ENCODE data around the gene IRF9. TPM values are rescaled to one million over a fixed set of nuclear protein-coding genes. Genes with fewer than 3 reads are reported as not detected.

Gene IRF9
- total and polyA plus RNA-seq, 12 donors, result 17.7 to 147 (median 36.7) TPM

DNA sequence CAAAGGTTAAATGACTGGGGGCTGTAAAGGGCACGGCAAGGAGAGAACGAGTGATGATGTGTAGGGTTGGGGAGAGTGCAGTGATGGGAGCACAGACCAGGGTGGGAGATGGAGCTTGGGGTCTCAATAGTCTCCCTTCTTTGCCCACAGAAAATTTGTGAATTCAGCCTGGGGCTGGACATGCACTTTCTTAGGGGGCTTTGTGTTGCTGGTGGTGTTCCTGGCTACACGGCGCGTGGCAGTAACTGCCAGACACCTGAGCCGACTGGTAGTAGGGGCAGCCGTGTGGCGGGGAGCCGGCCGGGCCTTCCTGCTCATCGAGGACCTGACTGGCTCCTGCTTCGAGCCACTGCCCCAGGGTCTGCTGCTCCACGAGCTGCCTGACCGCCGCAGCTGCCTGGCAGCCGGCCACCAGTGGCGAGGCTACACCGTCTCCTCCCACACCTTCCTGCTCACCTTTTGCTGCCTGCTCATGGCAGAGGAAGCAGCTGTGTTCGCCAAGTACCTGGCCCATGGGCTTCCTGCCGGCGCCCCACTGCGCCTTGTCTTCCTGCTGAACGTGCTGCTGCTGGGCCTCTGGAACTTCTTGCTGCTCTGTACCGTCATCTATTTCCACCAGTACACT is 28.9 kb upstream of the IRF9 start:
- Histone ChIP-seq H3K4me1 (peaks cover 20 to 50% (median 39%) of the 10 kb centered on the region in 9 donors), H3K9me3 (no peaks in the 10 kb centered on the region), H3K27me3 (no peaks in the 10 kb centered on the region), H3K27ac (peak overlapping the region; percentile 81 to 98 (median 94)), H3K36me3 (peaks cover 0 to 2% (median 0%) of the 10 kb centered on the region in 9 donors), H3K4me3 (peak overlapping the region; percentile 2 to 50 (median 36))
- intact Hi-C loops (cut with DNase I), result no loop called here
- WGBS, 2 donors, result 31 to 35% methylated on average over 24 of the region's 24 CpGs
- TF ChIP-seq, protein P1, sequence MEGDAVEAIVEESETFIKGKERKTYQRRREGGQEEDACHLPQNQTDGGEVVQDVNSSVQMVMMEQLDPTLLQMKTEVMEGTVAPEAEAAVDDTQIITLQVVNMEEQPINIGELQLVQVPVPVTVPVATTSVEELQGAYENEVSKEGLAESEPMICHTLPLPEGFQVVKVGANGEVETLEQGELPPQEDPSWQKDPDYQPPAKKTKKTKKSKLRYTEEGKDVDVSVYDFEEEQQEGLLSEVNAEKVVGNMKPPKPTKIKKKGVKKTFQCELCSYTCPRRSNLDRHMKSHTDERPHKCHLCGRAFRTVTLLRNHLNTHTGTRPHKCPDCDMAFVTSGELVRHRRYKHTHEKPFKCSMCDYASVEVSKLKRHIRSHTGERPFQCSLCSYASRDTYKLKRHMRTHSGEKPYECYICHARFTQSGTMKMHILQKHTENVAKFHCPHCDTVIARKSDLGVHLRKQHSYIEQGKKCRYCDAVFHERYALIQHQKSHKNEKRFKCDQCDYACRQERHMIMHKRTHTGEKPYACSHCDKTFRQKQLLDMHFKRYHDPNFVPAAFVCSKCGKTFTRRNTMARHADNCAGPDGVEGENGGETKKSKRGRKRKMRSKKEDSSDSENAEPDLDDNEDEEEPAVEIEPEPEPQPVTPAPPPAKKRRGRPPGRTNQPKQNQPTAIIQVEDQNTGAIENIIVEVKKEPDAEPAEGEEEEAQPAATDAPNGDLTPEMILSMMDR (IDR thresholded peaks at IDR 0.05), result no peak
- ATAC-seq, result peak in 4 of 8 donors; percentile 1 to 8 (median 6)
- DNase-seq, result peak in 1 of 2 donors; percentile 50

DNA sequence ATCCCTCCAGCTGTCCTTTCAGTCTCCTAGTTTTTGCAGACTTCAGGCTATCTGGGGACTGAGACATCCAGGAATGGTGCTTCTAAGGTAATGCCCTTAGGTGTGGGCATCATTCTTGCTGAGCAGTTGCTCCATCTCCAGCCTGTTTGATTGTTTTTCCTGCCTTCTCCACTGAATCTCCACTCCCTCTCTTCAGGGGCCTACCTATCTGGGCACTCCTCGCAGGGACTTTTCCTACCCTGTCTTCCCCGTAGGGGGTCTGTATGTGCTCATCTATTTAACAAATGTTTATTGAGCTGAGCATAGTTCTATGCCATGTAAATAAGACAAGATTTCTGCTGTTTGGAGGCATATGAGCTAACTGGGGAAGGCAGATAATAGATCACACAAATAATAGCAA is 28.1 kb upstream of the IRF9 start:
- ATAC-seq (no peak), DNase-seq (no peak)
- H3K27ac ChIP-seq, result peak overlapping the region in 8 of 10 donors; percentile 92 to 98 (median 94)
- H3K36me3 ChIP-seq, result peaks cover 0 to 10% (median 4%) of the 10 kb centered on the region in 9 donors
- H3K4me3 ChIP-seq, result peak overlapping the region in 7 of 10 donors; percentile 10 to 50 (median 41)
- no peaks in the 10 kb centered on the region for H3K27me3 ChIP-seq
- intact Hi-C loops (cut with DNase I), result no loop called here
- H3K4me1 ChIP-seq, result peaks cover 21 to 58% (median 42%) of the 10 kb centered on the region in 9 donors
- TF ChIP-seq, protein P1 (IDR thresholded peaks at IDR 0.05), result no peak
- WGBS, 2 donors, result 59 to 69% methylated on average over 2 of the region's 2 CpGs
- H3K9me3 ChIP-seq, result no peaks in the 10 kb centered on the region

DNA sequence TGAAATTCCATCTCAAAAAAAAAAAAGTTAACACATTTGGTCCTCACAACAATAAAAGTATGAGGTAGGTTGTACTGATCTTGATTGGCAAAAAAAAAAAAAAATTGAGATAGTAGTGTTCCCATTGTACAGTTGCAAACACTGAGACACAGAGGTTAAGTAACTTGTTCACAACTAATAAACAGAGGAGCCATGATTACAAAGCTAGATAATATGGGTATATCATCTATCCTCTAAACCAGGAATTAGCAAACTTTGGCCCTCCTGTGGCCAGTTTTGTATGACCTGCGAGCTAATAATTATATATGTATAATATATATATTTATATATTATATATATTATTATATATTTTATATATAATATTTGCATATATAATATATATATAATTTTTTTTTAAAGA is 27.3 kb upstream of the IRF9 start:
- no peaks in the 10 kb centered on the region for H3K9me3 ChIP-seq
- peaks cover 21 to 64% (median 50%) of the 10 kb centered on the region in 9 donors for H3K4me1 ChIP-seq
- ATAC-seq (no peak), DNase-seq (no peak)
- TF ChIP-seq, protein P1 (IDR thresholded peaks at IDR 0.05), result no peak
- no peak overlapping the region for H3K4me3 ChIP-seq
- H3K36me3 ChIP-seq, result peaks cover 0 to 18% (median 11%) of the 10 kb centered on the region in 9 donors
- intact Hi-C loops (cut with DNase I), result no loop called here
- no peaks in the 10 kb centered on the region for H3K27me3 ChIP-seq
- no peak overlapping the region for H3K27ac ChIP-seq
- 94 to 100% methylated on average over 1 of the region's 1 CpG for WGBS, 2 donors

DNA sequence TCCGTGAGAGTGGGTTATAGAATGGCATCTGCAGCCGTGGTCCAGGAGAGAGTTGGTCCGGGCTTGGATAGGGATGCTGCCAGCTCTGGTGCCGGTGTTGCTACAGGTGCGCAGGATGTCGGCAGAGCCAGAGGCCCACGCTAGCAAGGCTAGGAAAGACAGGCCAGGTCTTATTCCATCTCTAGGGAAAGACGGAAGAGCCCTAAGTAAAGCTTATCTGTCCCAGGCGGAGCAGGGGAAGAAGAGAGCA is 25.6 kb upstream of the IRF9 start:
- intact Hi-C loops (cut with DNase I), result no loop called here
- no peak for ATAC-seq
- no peak for DNase-seq
- 2 to 3% methylated on average over 9 of the region's 9 CpGs for WGBS, 2 donors
- Histone ChIP-seq H3K27ac (peak overlapping the region; percentile 51 to 99 (median 95)), H3K4me1 (peaks cover 24 to 78% (median 63%) of the 10 kb centered on the region in 9 donors), H3K9me3 (no peaks in the 10 kb centered on the region), H3K27me3 (no peaks in the 10 kb centered on the region), H3K36me3 (peaks cover 0 to 29% (median 20%) of the 10 kb centered on the region in 9 donors), H3K4me3 (peak overlapping the region; percentile 78 to 100 (median 99))
- TF ChIP-seq, protein P1 (IDR thresholded peaks at IDR 0.05), result no peak
